ENCODE measurements around the gene ATOX1. TPM values are rescaled to one million over a fixed set of nuclear protein-coding genes. Genes with fewer than 3 reads are reported as not detected.

ATOX1 gene
- total and polyA plus RNA-seq, 2 of the 4 experiments (the other 2 are of a cell fraction): 56.3 to 360 TPM

DNA sequence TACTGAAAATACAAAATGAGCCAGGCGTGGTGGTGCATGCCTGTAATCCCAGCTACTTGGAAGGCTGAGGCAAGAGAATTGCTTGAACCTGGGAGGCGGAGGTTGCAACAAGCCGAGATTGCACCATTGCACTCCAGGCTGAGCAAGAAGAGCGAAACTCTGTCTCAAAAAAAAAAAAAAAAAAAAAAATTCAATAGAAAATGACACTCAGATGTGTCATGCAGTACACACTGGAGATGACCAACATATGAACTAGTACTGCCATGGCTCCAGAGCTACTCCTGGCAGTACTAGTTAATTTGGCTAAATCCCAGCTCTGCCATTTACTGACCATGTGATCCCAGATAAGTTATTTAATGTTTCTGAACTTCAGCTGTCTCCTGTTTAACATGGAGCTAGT is 7.3 kb downstream of the ATOX1 start:
- no peak overlapping the region for H3K4me2 ChIP-seq (ENCODE audit: low read depth, low read length)
- dilution Hi-C loops (cut with HindIII; ENCODE audit: low sequenced_read_pairs, unreplicated experiment): no loop called here

More for the DNA sequence above, 7.3 kb downstream of the ATOX1 start:
- WGBS, 2 experiments (ENCODE audit: extremely low coverage in 2 of 2, insufficient read length in 1 of 2): no CpG with 5 or more reads among the region's 4 CpGs
- POLR2A ChIA-PET (ENCODE audit: unreplicated experiment): no interaction called here
- H3K27ac ChIP-seq (ENCODE audit: insufficient read depth, low read length): no peak overlapping the region
- peaks cover 11% of the 10 kb centered on the region; the same call in 1 of the 2 replicates for H3K9me1 ChIP-seq (ENCODE audit: insufficient read depth, low read length)
- no peak overlapping the region for H3K56ac ChIP-seq (ENCODE audit: extremely low read depth, insufficient read depth, low read length)
- H2AFZ ChIP-seq (replicated peaks; ENCODE audit: low read length, poor library complexity): no peak overlapping the region
- CTCF ChIA-PET: interaction anchor here (0.6 to 1.2 kb wide), 3 partner anchors 12 to 99 kb away, joined by 3 to 4 read pairs (median 3); no protein-coding TSS in a partner anchor
- no peaks in the 10 kb centered on the region for H3K9me3 ChIP-seq (ENCODE audit: control insufficient read depth, insufficient read depth, low read length)
- H4K5ac ChIP-seq (ENCODE audit: low read depth, low read length): no peak overlapping the region
- H3K18ac ChIP-seq (ENCODE audit: low read depth, low read length): no peak overlapping the region
- no peak overlapping the region for H3K4me3 ChIP-seq (ENCODE audit: insufficient read depth, low read depth, low read length)
- peaks cover 10% of the 10 kb centered on the region for H3K36me3 ChIP-seq (ENCODE audit: control insufficient read depth, insufficient read depth, low read length)
- peaks cover 37 to 64% of the 10 kb centered on the region in 2 experiments for H3K79me1 ChIP-seq (ENCODE audit: low read depth in 1 of 2, low read length in 2 of 2)
- H4K20me1 ChIP-seq (ENCODE audit: insufficient read depth, low read length): no peaks in the 10 kb centered on the region
- H3K4me1 ChIP-seq (ENCODE audit: control insufficient read depth, insufficient read depth, low read length): peaks cover 8% of the 10 kb centered on the region
- peak; percentile 13 for DNase-seq
- no peak overlapping the region for H3K9ac ChIP-seq (ENCODE audit: low read depth, low read length)
- H2BK120ac ChIP-seq (ENCODE audit: low read depth, low read length): no peak overlapping the region
- ATAC-seq (ENCODE audit: low read depth): no peak
- no peak overlapping the region for H2BK15ac ChIP-seq (ENCODE audit: low read depth, low read length)
- no peak overlapping the region for H3K14ac ChIP-seq (replicated peaks; ENCODE audit: low read depth, low read length)
- BruUV-seq (replicated peaks): no TSS peak
- H4K91ac ChIP-seq (ENCODE audit: insufficient read depth, low read depth, low read length): no peak overlapping the region
- H3K4ac ChIP-seq (ENCODE audit: low read depth, low read length): no peak overlapping the region
- no peak overlapping the region for H2BK5ac ChIP-seq (ENCODE audit: low read depth, low read length, poor library complexity, severe bottlenecking)
- intact Hi-C loops (cut with micrococcal nuclease) (no loop called here), in situ Hi-C loops (cut with MboI; ENCODE audit: low sequenced_read_pairs) (no loop called here)
- no peaks in the 10 kb centered on the region for H3K27me3 ChIP-seq (ENCODE audit: control insufficient read depth, insufficient read depth, low read length)
- no peak overlapping the region for H4K8ac ChIP-seq (ENCODE audit: low read depth in 2 of 2, low read length in 2 of 2)
- 0 out of 2 replicates have a peak, but pooled peaks have one; percentile 5 for TF ChIP-seq CEBPB (IDR thresholded peaks at IDR 0.05; ENCODE audit: low read depth, low read length)
- TF ChIP-seq, protein P1, sequence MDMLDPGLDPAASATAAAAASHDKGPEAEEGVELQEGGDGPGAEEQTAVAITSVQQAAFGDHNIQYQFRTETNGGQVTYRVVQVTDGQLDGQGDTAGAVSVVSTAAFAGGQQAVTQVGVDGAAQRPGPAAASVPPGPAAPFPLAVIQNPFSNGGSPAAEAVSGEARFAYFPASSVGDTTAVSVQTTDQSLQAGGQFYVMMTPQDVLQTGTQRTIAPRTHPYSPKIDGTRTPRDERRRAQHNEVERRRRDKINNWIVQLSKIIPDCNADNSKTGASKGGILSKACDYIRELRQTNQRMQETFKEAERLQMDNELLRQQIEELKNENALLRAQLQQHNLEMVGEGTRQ (IDR thresholded peaks at IDR 0.05; ENCODE audit: low read depth, low read length): no peak
- no peak overlapping the region for H3K23ac ChIP-seq (ENCODE audit: low read depth, low read length)
- H2BK20ac ChIP-seq (ENCODE audit: low read depth, low read length): no peak overlapping the region
- no peak overlapping the region for H2AK9ac ChIP-seq (replicated peaks; ENCODE audit: low read depth, low read length, poor library complexity)
- no peak overlapping the region for H2AK5ac ChIP-seq (ENCODE audit: low read depth, low read length)

Data from IMR-90 (cell line).